ENCODE data around the gene PDIA5. TPM values are rescaled to one million over a fixed set of nuclear protein-coding genes. Genes with fewer than 3 reads are reported as not detected.

Gene PDIA5
- total RNA-seq, 2 experiments from 2014 or later, result 2.2 to 3.0 TPM

- ChIA-PET POLR2A (no interaction called here), CTCF (no interaction called here)
- Histone ChIP-seq H3K4me1 (ENCODE audit: insufficient read depth, low read length) (no peaks in the 10 kb centered on the region), H3K27me3 (ENCODE audit: control insufficient read depth in 1 of 2, insufficient read depth in 2 of 2, low read length in 2 of 2) (no peaks in the 10 kb centered on the region), H3K27ac (ENCODE audit: low read depth in 1 of 2, low read length in 2 of 2) (no peak overlapping the region), H3K4me3 (ENCODE audit: low read length) (no peak overlapping the region), H3K36me3 (ENCODE audit: insufficient read depth, low read length) (no peaks in the 10 kb centered on the region), H3K9me3 (ENCODE audit: control insufficient read depth in 1 of 2, insufficient read depth in 1 of 2, low read length in 2 of 2) (no peaks in the 10 kb centered on the region)
- intact Hi-C loops (cut with DNase I, micrococcal nuclease), result no loop called here
- Mint-ChIP-seq H3K4me1 (ENCODE audit: low read depth) (no peaks in the 10 kb centered on the region), H3K4me3 (no peak overlapping the region), H3K27me3 (no peaks in the 10 kb centered on the region), H3K27ac (no peak overlapping the region), H3K9me3 (no peaks in the 10 kb centered on the region), H3K36me3 (ENCODE audit: low read depth) (no peaks in the 10 kb centered on the region)
- ATAC-seq (ENCODE audit: poor library complexity) (no peak), DNase-seq (no peak)
- TF ChIP-seq, protein P1, sequence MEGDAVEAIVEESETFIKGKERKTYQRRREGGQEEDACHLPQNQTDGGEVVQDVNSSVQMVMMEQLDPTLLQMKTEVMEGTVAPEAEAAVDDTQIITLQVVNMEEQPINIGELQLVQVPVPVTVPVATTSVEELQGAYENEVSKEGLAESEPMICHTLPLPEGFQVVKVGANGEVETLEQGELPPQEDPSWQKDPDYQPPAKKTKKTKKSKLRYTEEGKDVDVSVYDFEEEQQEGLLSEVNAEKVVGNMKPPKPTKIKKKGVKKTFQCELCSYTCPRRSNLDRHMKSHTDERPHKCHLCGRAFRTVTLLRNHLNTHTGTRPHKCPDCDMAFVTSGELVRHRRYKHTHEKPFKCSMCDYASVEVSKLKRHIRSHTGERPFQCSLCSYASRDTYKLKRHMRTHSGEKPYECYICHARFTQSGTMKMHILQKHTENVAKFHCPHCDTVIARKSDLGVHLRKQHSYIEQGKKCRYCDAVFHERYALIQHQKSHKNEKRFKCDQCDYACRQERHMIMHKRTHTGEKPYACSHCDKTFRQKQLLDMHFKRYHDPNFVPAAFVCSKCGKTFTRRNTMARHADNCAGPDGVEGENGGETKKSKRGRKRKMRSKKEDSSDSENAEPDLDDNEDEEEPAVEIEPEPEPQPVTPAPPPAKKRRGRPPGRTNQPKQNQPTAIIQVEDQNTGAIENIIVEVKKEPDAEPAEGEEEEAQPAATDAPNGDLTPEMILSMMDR (IDR thresholded peaks at IDR 0.05), result no peak
Measured at GRCh38 chr3:123055352-123055751, 11.5 kb upstream of the PDIA5 start.

DNA sequence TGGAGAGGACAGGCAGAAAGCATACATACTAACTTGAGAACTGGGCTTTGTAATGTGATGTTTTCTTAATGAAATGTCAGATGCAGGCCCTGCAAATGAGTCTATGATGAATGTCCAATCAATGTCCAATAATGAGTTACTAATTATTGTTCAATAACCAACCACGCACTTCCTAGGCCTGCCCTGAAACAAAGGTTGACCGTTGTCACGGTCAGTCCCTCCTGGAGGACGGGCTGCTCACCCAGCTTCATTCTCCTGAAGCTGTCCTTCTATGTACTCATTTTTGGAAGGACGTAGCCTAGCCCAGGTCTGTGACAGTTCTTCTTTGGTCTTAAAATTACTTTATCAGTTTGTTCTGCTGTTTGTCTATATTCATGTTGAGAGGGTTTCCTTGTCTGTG, 8.3 kb upstream of the PDIA5 start:
- Mint-ChIP-seq H3K36me3 (ENCODE audit: low read depth) (no peaks in the 10 kb centered on the region), H3K4me1 (ENCODE audit: low read depth) (no peaks in the 10 kb centered on the region), H3K9me3 (no peaks in the 10 kb centered on the region), H3K27me3 (no peaks in the 10 kb centered on the region), H3K4me3 (no peak overlapping the region), H3K27ac (no peak overlapping the region)
- TF ChIP-seq, protein P1 (IDR thresholded peaks at IDR 0.05), result no peak
- DNase-seq (no peak), ATAC-seq (ENCODE audit: poor library complexity) (no peak)
- no peaks in the 10 kb centered on the region for H3K9me3 ChIP-seq (ENCODE audit: control insufficient read depth in 1 of 2, insufficient read depth in 1 of 2, low read length in 2 of 2)
- CTCF ChIA-PET, result no interaction called here
- POLR2A ChIA-PET, result no interaction called here
- no peak overlapping the region for H3K27ac ChIP-seq (ENCODE audit: low read depth in 1 of 2, low read length in 2 of 2)
- no peaks in the 10 kb centered on the region for H3K4me1 ChIP-seq (ENCODE audit: insufficient read depth, low read length)
- H3K4me3 ChIP-seq (ENCODE audit: low read length), result no peak overlapping the region
- intact Hi-C loops (cut with DNase I, micrococcal nuclease), result no loop called here
- no peaks in the 10 kb centered on the region for H3K27me3 ChIP-seq (ENCODE audit: control insufficient read depth in 1 of 2, insufficient read depth in 2 of 2, low read length in 2 of 2)
- no peaks in the 10 kb centered on the region for H3K36me3 ChIP-seq (ENCODE audit: insufficient read depth, low read length)

DNA sequence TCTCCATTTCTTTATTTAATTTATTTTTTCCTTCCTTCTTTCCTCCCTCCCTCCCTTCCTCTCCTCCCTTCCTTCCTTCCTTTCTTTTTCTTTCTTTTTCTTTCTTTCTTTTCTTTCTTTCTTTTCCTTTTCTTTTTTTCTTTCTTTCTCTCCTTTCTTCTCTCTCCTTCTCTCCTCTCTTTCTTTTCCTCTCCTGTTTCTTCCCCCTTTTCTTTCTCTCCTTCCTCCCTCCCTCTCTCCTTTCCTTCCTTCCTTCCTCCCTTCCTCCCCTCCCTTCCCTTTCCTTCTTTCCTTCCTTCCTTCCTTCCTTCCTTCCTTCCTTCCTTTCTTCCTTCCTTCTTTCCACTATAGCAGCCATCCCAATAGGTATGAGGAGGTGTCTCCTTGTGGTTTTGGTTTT, 6.8 kb upstream of the PDIA5 start:
- intact Hi-C loops (cut with DNase I, micrococcal nuclease), result no loop called here
- no peak overlapping the region for H3K4me3 Mint-ChIP-seq
- H3K36me3 Mint-ChIP-seq (ENCODE audit: low read depth), result no peaks in the 10 kb centered on the region
- no peaks in the 10 kb centered on the region for H3K4me1 ChIP-seq (ENCODE audit: insufficient read depth, low read length)
- no peaks in the 10 kb centered on the region for H3K9me3 Mint-ChIP-seq
- no peaks in the 10 kb centered on the region for H3K36me3 ChIP-seq (ENCODE audit: insufficient read depth, low read length)
- no peak for DNase-seq
- POLR2A ChIA-PET, result no interaction called here
- H3K4me1 Mint-ChIP-seq (ENCODE audit: low read depth), result no peaks in the 10 kb centered on the region
- no peak overlapping the region for H3K4me3 ChIP-seq (ENCODE audit: low read length)
- no peak overlapping the region for H3K27ac Mint-ChIP-seq
- H3K27me3 Mint-ChIP-seq, result no peaks in the 10 kb centered on the region
- no peak overlapping the region for H3K27ac ChIP-seq (ENCODE audit: low read depth in 1 of 2, low read length in 2 of 2)
- TF ChIP-seq, protein P1 (IDR thresholded peaks at IDR 0.05), result no peak
- no peaks in the 10 kb centered on the region for H3K9me3 ChIP-seq (ENCODE audit: control insufficient read depth in 1 of 2, insufficient read depth in 1 of 2, low read length in 2 of 2)
- no peaks in the 10 kb centered on the region for H3K27me3 ChIP-seq (ENCODE audit: control insufficient read depth in 1 of 2, insufficient read depth in 2 of 2, low read length in 2 of 2)
- no peak for ATAC-seq (ENCODE audit: poor library complexity)
- CTCF ChIA-PET, result no interaction called here
